ENCODE results near the gene COMMD3.

COMMD3 gene

GRCh38 chr10:22319980-22320558 lies 3.9 kb downstream of the COMMD3 start:
- no peak for DNase-seq (ENCODE audit: low read depth in 2 of 2)

- DNase-seq (ENCODE audit: low read depth in 2 of 2): no peak
These were observed 4.5 kb downstream of the COMMD3 start, which contains the start of gene BMI1 for GRCh38 chr10:22320591-22321155. BMI1 (plus strand) TSS chr10:22321099; CDS start chr10:22326450, 5,351 bp downstream.

- no peak for DNase-seq (ENCODE audit: low read depth in 2 of 2)
These were observed 5.2 kb downstream of the COMMD3 start for GRCh38 chr10:22321156-22321923.

- no peak for DNase-seq (ENCODE audit: low read depth in 2 of 2)
These were observed 5.9 kb downstream of the COMMD3 start for GRCh38 chr10:22321924-22322640.

- DNase-seq (ENCODE audit: low read depth in 2 of 2): no peak
These were observed 6.5 kb downstream of the COMMD3 start for GRCh38 chr10:22322641-22323160.

- no peak for DNase-seq (ENCODE audit: low read depth in 2 of 2)
These were observed 7.5 kb downstream of the COMMD3 start for GRCh38 chr10:22323538-22324305.

- no peak for DNase-seq (ENCODE audit: low read depth in 2 of 2)
These were observed 8.2 kb downstream of the COMMD3 start for GRCh38 chr10:22324413-22324812.

- DNase-seq (ENCODE audit: low read depth in 2 of 2): no peak
These were observed 8.7 kb downstream of the COMMD3 start for GRCh38 chr10:22324893-22325271.

- DNase-seq (ENCODE audit: low read depth in 2 of 2): no peak
These were observed 9.3 kb downstream of the COMMD3 start for GRCh38 chr10:22325272-22326144.

GRCh38 chr10:22326145-22326702 lies 10.0 kb downstream of the COMMD3 start:
- no peak for DNase-seq (ENCODE audit: low read depth in 2 of 2)

GRCh38 chr10:22329150-22329549 lies 13.0 kb downstream of the COMMD3 start:
- DNase-seq (ENCODE audit: low read depth in 2 of 2): no peak

- DNase-seq (ENCODE audit: low read depth in 2 of 2): no peak
These were observed 16.0 kb downstream of the COMMD3 start for GRCh38 chr10:22332116-22332692.

GRCh38 chr10:22333167-22333974 lies 17.2 kb downstream of the COMMD3 start:
- no peak for DNase-seq (ENCODE audit: low read depth in 2 of 2)

- DNase-seq (ENCODE audit: low read depth in 2 of 2): no peak
These were observed 17.7 kb downstream of the COMMD3 start for GRCh38 chr10:22333975-22334282.

GRCh38 chr10:22334414-22335172 lies 18.4 kb downstream of the COMMD3 start:
- DNase-seq (ENCODE audit: low read depth in 2 of 2): no peak

GRCh38 chr10:22335173-22335933 lies 19.2 kb downstream of the COMMD3 start:
- no peak for DNase-seq (ENCODE audit: low read depth in 2 of 2)

GRCh38 chr10:22338185-22338900 lies 22.2 kb downstream of the COMMD3 start:
- DNase-seq (ENCODE audit: low read depth in 2 of 2): no peak

Data from stimulated activated CD8-positive, alpha-beta memory T cell treated with anti-CD3 and anti-CD28 coated beads, Interleukin-7, amount 100 ng/mL, for 1 hour (primary cell).